Fibroblast of lung (primary cell): ENCODE results near the gene TGM2. TPM values are rescaled to one million over a fixed set of nuclear protein-coding genes. Genes with fewer than 3 reads are reported as not detected.

Experiments used
- DNase-seq, 2 donors: peaks; one replicate each; pipeline versions ENCODE4 v3.0.0 to v3.0.0-alpha.2; 2010; ENCODE audit warnings: low read depth in 2 of 2
- H2AFZ ChIP-seq: 2 replicates; pipeline ENCODE4 v1.5.1; 2012; ENCODE audit warnings: low read length, control low read depth, inconsistent platforms
- H3K27ac ChIP-seq: 2 replicates; pipeline ENCODE4 v1.5.1; 2011; ENCODE audit warnings: low read length, control low read depth; ENCODE audit not compliant: insufficient read depth
- H3K27me3 ChIP-seq: 2 replicates; pipeline ENCODE4 v1.5.1; 2011; ENCODE audit warnings: mild to moderate bottlenecking, low read length; ENCODE audit not compliant: control insufficient read depth, insufficient read depth
- H3K36me3 ChIP-seq: 2 replicates; pipeline ENCODE4 v1.5.1; 2011; ENCODE audit warnings: low read length; ENCODE audit not compliant: control insufficient read depth, insufficient read depth
- H3K4me1 ChIP-seq: 2 replicates; pipeline ENCODE4 v1.5.1; 2011; ENCODE audit warnings: low read length; ENCODE audit not compliant: control insufficient read depth, insufficient read depth; ENCODE audit errors: extremely low read depth
- H3K4me2 ChIP-seq: 2 replicates; pipeline ENCODE4 v1.5.1; 2011; ENCODE audit warnings: low read length, control low read depth; ENCODE audit not compliant: insufficient read depth; ENCODE audit errors: extremely low read depth
- H3K4me3 ChIP-seq, 4 experiments: fragments of 200-600 bp in 1 of 4; sonication (generic) in 1 of 4; replicated peaks in 1 of 4; 2 replicates each; pipeline ENCODE4 v1.5.1; 2011 to 2016; ENCODE audit warnings: low read length in 4 of 4, low read depth in 3 of 4, mild to moderate bottlenecking in 3 of 4, control low read depth in 2 of 4, inconsistent platforms in 1 of 4, mixed read lengths in 1 of 4; ENCODE audit not compliant: insufficient read depth in 1 of 4; ENCODE audit errors: control extremely low read depth in 1 of 4
- H3K79me2 ChIP-seq: 2 replicates; pipeline ENCODE4 v1.5.1; 2012; ENCODE audit warnings: mild to moderate bottlenecking, low read length, inconsistent platforms; ENCODE audit not compliant: control insufficient read depth, insufficient read depth
- H3K9ac ChIP-seq: 2 replicates; pipeline ENCODE4 v1.5.1; 2011; ENCODE audit warnings: mild to moderate bottlenecking, low read length, control low read depth; ENCODE audit not compliant: insufficient read depth
- H3K9me3 ChIP-seq: 2 replicates; pipeline ENCODE4 v1.5.1; 2012; ENCODE audit warnings: low read depth, low read length; ENCODE audit not compliant: control insufficient read depth, insufficient read depth
- H4K20me1 ChIP-seq: 2 replicates; pipeline ENCODE4 v1.5.1; 2011; ENCODE audit warnings: low read length; ENCODE audit not compliant: control insufficient read depth, insufficient read depth; ENCODE audit errors: extremely low read depth
- EZH2 ChIP-seq: IDR thresholded peaks from 2 replicates; pipeline ENCODE4 v1.5.1; 2012; ENCODE audit warnings: low read length, control low read depth, mild to moderate bottlenecking; ENCODE audit errors: missing control alignments
- polyA plus RNA-seq, 2 donors: library from polyadenylated mRNA; depleted of rRNA in 1 of 2; stranded (reverse) in 1 of 2; unstranded in 1 of 2; fragments of >200 nt; gene quantifications; 2 replicates each; pipeline ENCODE4 v1.2.1, GENCODE V29; 2011 to 2012; ENCODE audit warnings: missing spikeins in 1 of 2
- total RNA-seq: library from RNA; depleted of rRNA; stranded (reverse); fragments of >200 nt; gene quantifications from 2 replicates; pipeline ENCODE4 v1.2.1, GENCODE V29; 2014
- TF ChIP-seq, protein P1 (sequence below), 2 donors: IDR thresholded peaks in 1 of 2; conservative IDR thresholded peaks in 1 of 2; 1 replicate in 1 of 2; 2 replicates in 1 of 2; pipeline ENCODE4 v1.5.1; 2011 to 2012; ENCODE audit warnings: low read length in 2 of 2, control low read depth in 1 of 2, inconsistent platforms in 1 of 2, low read depth in 1 of 2, mild to moderate bottlenecking in 1 of 2

Gene TGM2
- total and polyA plus RNA-seq, 2 donors (not counting 1 experiment from before 2014, with no cell fraction given): 103 to 238 TPM

DNA sequence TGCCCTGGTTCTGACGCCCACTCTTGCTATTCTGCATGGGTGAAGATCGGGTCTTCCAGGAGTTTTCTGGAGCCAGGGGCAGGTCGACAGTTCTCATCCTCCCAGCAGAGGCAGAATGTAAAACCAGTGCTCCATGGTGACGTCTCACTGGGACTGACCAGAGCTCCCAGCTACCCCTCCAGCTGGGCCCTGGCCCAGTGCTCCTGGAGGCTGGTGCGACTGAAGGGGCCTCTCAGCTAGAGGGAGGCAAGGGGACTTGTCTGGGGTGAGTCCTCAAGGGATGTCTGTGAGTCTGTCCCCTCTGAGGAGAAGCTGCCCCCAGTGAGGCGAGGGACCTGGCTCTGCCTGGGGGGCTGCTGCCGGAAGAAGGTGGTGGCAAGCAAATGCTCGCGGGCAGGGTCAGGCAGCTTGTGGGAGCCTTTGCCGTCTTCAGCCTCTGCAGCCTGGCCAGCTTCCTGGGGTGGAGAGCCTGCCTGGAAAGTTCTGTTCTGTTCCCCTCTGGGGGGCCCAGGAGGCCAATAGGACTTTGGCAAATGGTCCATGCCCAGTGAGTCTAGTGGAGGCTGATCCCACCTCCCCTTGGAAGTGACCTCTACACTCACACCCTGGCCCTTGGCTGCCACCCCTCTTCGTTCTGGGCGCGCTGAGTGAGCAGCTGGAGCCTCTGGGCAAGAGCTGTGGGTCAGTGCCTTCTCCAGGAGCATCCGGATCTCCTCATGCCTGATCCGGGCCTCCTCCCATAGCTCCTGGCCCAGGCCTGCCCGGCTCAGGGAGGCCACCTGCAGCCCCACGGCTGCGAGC is 47.9 kb upstream of the TGM2 start:
- Histone ChIP-seq H3K9me3 (no peaks in the 10 kb centered on the region), H3K9ac (no peak overlapping the region), H2AFZ (no peak overlapping the region), H3K4me1 (peaks cover 13% of the 10 kb centered on the region), H3K27ac (no peak overlapping the region), H3K79me2 (no peaks in the 10 kb centered on the region), H3K36me3 (no peaks in the 10 kb centered on the region), H3K4me3 (no peak overlapping the region), H3K4me2 (no peak overlapping the region), H3K27me3 (no peaks in the 10 kb centered on the region), H4K20me1 (no peaks in the 10 kb centered on the region)
- no peak for TF ChIP-seq EZH2
- no peak for DNase-seq

DNA sequence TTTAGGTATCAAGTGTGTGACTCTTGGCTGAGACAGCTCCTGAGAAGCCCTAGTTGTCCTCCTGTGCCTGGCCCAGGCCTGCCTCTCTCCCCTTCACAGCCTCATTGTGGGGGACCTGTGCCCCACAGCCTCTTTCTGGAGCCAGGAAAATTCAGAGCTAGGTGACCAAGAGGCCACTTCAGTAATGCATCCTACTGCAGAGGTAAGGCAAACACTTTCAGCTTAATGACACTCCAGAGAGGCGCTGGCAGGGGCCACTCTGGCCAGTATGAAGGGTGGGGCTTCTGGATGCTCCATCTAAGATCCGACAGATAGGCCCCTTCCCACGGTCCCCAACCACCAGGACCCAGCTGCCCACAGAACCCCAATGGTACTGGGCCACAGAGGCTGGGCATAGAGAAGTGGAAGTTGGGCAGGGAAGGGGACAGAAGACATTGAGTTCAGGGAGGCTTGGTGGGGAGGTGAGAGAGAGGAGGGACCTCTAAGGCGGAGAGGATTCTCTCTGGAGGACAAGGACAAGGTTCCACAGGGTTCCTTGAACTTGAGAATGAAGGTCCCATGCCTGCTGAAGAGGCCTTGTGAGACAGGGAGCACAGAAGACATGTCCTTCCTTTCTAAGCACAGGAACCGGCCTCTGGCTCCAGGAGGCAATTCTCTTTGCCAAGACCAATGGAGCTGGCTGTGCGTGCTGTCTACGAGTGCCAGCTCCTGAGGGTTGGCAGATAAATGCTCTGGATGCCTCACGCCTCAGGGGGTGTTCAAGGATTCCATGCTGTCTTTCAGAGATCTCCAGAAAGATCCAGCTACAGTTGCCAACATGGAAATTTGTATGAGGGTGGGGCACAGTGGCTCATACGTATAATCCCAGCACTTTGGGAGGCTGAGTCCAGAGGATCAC is 46.4 kb upstream of the TGM2 start:
- H3K4me3 ChIP-seq: no peak overlapping the region
- TF ChIP-seq EZH2: no peak
- TF ChIP-seq, protein P1, sequence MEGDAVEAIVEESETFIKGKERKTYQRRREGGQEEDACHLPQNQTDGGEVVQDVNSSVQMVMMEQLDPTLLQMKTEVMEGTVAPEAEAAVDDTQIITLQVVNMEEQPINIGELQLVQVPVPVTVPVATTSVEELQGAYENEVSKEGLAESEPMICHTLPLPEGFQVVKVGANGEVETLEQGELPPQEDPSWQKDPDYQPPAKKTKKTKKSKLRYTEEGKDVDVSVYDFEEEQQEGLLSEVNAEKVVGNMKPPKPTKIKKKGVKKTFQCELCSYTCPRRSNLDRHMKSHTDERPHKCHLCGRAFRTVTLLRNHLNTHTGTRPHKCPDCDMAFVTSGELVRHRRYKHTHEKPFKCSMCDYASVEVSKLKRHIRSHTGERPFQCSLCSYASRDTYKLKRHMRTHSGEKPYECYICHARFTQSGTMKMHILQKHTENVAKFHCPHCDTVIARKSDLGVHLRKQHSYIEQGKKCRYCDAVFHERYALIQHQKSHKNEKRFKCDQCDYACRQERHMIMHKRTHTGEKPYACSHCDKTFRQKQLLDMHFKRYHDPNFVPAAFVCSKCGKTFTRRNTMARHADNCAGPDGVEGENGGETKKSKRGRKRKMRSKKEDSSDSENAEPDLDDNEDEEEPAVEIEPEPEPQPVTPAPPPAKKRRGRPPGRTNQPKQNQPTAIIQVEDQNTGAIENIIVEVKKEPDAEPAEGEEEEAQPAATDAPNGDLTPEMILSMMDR (conservative IDR thresholded peaks at IDR 0.05 in 1 of 2, IDR thresholded peaks at IDR 0.05 in 1 of 2; ENCODE audit: low read depth in 1 of 2, low read length in 2 of 2): no peak
- no peaks in the 10 kb centered on the region for H3K9me3 ChIP-seq
- H3K79me2 ChIP-seq: no peaks in the 10 kb centered on the region
- no peak overlapping the region for H3K9ac ChIP-seq
- H3K27ac ChIP-seq: no peak overlapping the region
- H3K4me1 ChIP-seq: peaks cover 6% of the 10 kb centered on the region
- H3K36me3 ChIP-seq: no peaks in the 10 kb centered on the region
- no peaks in the 10 kb centered on the region for H4K20me1 ChIP-seq
- H3K4me2 ChIP-seq: no peak overlapping the region
- no peak for DNase-seq
- no peak overlapping the region for H2AFZ ChIP-seq
- no peaks in the 10 kb centered on the region for H3K27me3 ChIP-seq

DNA sequence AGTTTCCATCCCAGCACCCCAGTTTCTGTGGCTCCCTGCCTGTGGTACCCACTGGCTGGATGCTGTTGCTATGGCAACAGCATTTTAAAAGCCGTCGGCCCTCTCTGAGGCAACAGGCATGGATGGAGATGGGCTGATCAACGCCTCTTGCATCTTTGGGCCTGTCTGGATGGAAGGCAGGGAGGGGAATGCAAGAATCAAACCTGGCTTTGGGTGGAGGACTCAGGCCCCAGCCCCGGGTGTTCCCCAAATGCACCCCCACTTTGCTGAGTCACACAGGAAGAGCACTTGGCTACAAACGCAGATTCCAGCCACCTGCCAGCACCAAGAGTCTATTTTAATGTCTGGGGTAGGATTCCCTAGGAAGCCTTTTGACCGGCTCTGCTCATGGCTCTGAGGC is 45.7 kb upstream of the TGM2 start:
- Histone ChIP-seq H4K20me1 (no peaks in the 10 kb centered on the region), H3K4me1 (peaks cover 6% of the 10 kb centered on the region), H3K4me2 (no peak overlapping the region), H3K79me2 (no peaks in the 10 kb centered on the region), H3K9me3 (no peaks in the 10 kb centered on the region), H3K36me3 (no peaks in the 10 kb centered on the region), H3K4me3 (no peak overlapping the region), H3K27me3 (no peaks in the 10 kb centered on the region), H2AFZ (no peak overlapping the region), H3K9ac (no peak overlapping the region), H3K27ac (no peak overlapping the region)
- DNase-seq: peak in 1 of 2 donors; percentile 53
- no peak for TF ChIP-seq EZH2
- TF ChIP-seq, protein P1 (conservative IDR thresholded peaks at IDR 0.05 in 1 of 2, IDR thresholded peaks at IDR 0.05 in 1 of 2; ENCODE audit: low read depth in 1 of 2, low read length in 2 of 2): no peak
